Effector memory CD4-positive, alpha-beta T cell (primary cell): ENCODE measurements around the gene STK24.

ENCODE experiments used
- DNase-seq, 3 donors: peaks; one replicate each; pipeline ENCODE4 v3.0.0-alpha.2; 2020
- H3K27ac ChIP-seq: 2 replicates; pipeline ENCODE4 v1.7.0; 2013; ENCODE audit warnings: mild to moderate bottlenecking, low read length, moderate library complexity; ENCODE audit not compliant: insufficient read depth, poor library complexity, severe bottlenecking
- H3K27me3 ChIP-seq: replicated peaks from 2 replicates; pipeline ENCODE4 v1.7.0; 2013; ENCODE audit warnings: mild to moderate bottlenecking, low read length; ENCODE audit not compliant: insufficient read depth, control insufficient read depth, poor library complexity, severe bottlenecking
- H3K36me3 ChIP-seq: 2 replicates; pipeline ENCODE4 v1.7.0; 2013; ENCODE audit warnings: mild to moderate bottlenecking, low read length, moderate library complexity; ENCODE audit not compliant: control insufficient read depth, insufficient read depth
- H3K4me1 ChIP-seq: 2 replicates; pipeline ENCODE4 v1.7.0; 2013; ENCODE audit warnings: low read length, mild to moderate bottlenecking; ENCODE audit not compliant: control insufficient read depth, insufficient read depth, poor library complexity, severe bottlenecking
- H3K4me3 ChIP-seq: 2 replicates; pipeline ENCODE4 v1.7.0; 2013; ENCODE audit warnings: low read length, low read depth, mild to moderate bottlenecking; ENCODE audit not compliant: insufficient read depth, poor library complexity, severe bottlenecking
- H3K9me3 ChIP-seq: 2 replicates; pipeline ENCODE4 v1.7.0; 2013; ENCODE audit warnings: mild to moderate bottlenecking, low read length, moderate library complexity; ENCODE audit not compliant: control insufficient read depth

Gene STK24

GRCh38 chr13:98458431-98458830 is 118.5 kb downstream of the STK24 start:
- Histone ChIP-seq H3K4me1 (no peaks in the 10 kb centered on the region), H3K27ac (no peak overlapping the region), H3K36me3 (peaks cover 90% of the 10 kb centered on the region)

GRCh38 chr13:98457053-98457452 is 119.9 kb downstream of the STK24 start:
- Histone ChIP-seq H3K4me1 (no peaks in the 10 kb centered on the region), H3K27me3 (no peaks in the 10 kb centered on the region), H3K36me3 (peaks cover 88% of the 10 kb centered on the region), H3K27ac (no peak overlapping the region), H3K9me3 (no peaks in the 10 kb centered on the region), H3K4me3 (no peak overlapping the region)
- no peak for DNase-seq

More at GRCh38 chr13:98458431-98458830, 118.5 kb downstream of the STK24 start:
- Histone ChIP-seq H3K9me3 (no peaks in the 10 kb centered on the region), H3K27me3 (no peaks in the 10 kb centered on the region), H3K4me3 (no peak overlapping the region)
- no peak for DNase-seq

DNA sequence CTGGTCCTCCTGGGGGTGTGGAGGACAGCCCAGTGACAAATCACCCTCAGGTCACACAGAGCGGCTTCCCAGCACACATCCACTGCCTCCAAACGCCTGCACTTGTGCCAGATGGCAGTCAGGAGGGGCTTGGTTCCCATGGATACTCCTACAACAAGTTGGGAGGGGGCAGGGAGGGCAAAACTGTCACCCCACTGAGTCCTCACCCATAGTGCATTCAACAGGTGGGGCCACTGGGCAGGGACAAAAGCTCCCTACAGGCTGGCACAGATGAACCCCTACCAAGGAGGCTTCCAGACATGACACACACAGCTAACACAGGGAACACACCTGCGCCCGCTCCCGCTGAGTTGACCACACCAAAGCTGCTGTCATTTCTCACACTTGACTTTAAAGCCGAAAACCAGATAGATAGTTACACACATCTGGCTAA is 120.5 kb downstream of the STK24 start:
- Histone ChIP-seq H3K4me3 (no peak overlapping the region), H3K36me3 (peaks cover 86% of the 10 kb centered on the region), H3K9me3 (no peaks in the 10 kb centered on the region), H3K27ac (no peak overlapping the region), H3K27me3 (no peaks in the 10 kb centered on the region), H3K4me1 (peaks cover 4% of the 10 kb centered on the region)
- no peak for DNase-seq

GRCh38 chr13:98454389-98454881 is 122.5 kb downstream of the STK24 start:
- no peaks in the 10 kb centered on the region for H3K27me3 ChIP-seq
- H3K4me1 ChIP-seq: peaks cover 9% of the 10 kb centered on the region
- H3K36me3 ChIP-seq: peaks cover 71% of the 10 kb centered on the region
- no peak overlapping the region for H3K4me3 ChIP-seq
- no peaks in the 10 kb centered on the region for H3K9me3 ChIP-seq
- no peak overlapping the region for H3K27ac ChIP-seq
- no peak for DNase-seq

GRCh38 chr13:98452851-98453843 is 123.8 kb downstream of the STK24 start:
- Histone ChIP-seq H3K4me3 (no peak overlapping the region), H3K36me3 (peaks cover 64% of the 10 kb centered on the region), H3K4me1 (peaks cover 9% of the 10 kb centered on the region), H3K27ac (no peak overlapping the region), H3K9me3 (no peaks in the 10 kb centered on the region), H3K27me3 (no peaks in the 10 kb centered on the region)
- DNase-seq: no peak

GRCh38 chr13:98451676-98452470 is 125.0 kb downstream of the STK24 start:
- Histone ChIP-seq H3K27ac (no peak overlapping the region), H3K36me3 (peaks cover 51% of the 10 kb centered on the region), H3K4me3 (no peak overlapping the region), H3K27me3 (no peaks in the 10 kb centered on the region), H3K4me1 (peaks cover 9% of the 10 kb centered on the region), H3K9me3 (no peaks in the 10 kb centered on the region)
- DNase-seq: no peak

GRCh38 chr13:98450539-98451111 is 126.3 kb downstream of the STK24 start:
- peaks cover 9% of the 10 kb centered on the region for H3K4me1 ChIP-seq
- DNase-seq: no peak
- H3K27me3 ChIP-seq: no peaks in the 10 kb centered on the region
- peak overlapping the region; percentile 22 for H3K27ac ChIP-seq
- no peak overlapping the region for H3K4me3 ChIP-seq
- no peaks in the 10 kb centered on the region for H3K9me3 ChIP-seq
- peaks cover 38% of the 10 kb centered on the region for H3K36me3 ChIP-seq

- Histone ChIP-seq H3K27me3 (no peaks in the 10 kb centered on the region), H3K36me3 (peaks cover 33% of the 10 kb centered on the region), H3K27ac (no peak overlapping the region), H3K4me3 (no peak overlapping the region), H3K4me1 (peaks cover 15% of the 10 kb centered on the region), H3K9me3 (no peaks in the 10 kb centered on the region)
- DNase-seq: no peak
Measured at GRCh38 chr13:98450026-98450425, 126.9 kb downstream of the STK24 start.

DNA sequence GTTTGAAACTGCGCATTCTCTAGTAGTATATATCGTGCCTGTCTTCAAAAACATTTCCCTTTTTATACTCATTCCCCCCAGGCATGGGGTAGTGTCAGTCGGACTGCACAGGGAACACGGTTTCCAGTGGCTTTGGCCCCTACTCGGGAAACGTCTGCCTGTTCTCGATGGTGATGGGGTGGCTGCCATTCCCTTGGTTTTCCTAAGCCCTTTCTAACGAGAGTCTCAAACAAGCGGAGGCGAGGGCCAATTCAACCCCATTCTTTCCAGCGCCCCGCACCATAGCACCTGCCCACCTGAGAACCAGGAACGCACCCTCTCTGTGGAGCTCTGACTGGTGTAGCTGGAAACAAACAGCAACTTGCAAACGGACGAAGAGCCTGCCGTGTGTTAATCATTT is 127.6 kb downstream of the STK24 start:
- peaks cover 25% of the 10 kb centered on the region for H3K36me3 ChIP-seq
- no peak overlapping the region for H3K27ac ChIP-seq
- peaks cover 16% of the 10 kb centered on the region for H3K4me1 ChIP-seq
- H3K27me3 ChIP-seq: no peaks in the 10 kb centered on the region
- DNase-seq: no peak
- no peaks in the 10 kb centered on the region for H3K9me3 ChIP-seq
- H3K4me3 ChIP-seq: no peak overlapping the region
